HG03025 (cell line): ENCODE data around the gene RNMT.
A peak's percentile ranks its signal among the peaks of the same experiment; 100 is the strongest.

Experiments used
- ATAC-seq: cut with Tn5 transposase; IDR thresholded peaks from one replicate; pipeline ENCODE4 v1.9.1; 2021; ENCODE audit warnings: mild to moderate bottlenecking, moderate library complexity; ENCODE audit not compliant: unreplicated experiment, low FRiP score

The RNMT gene

DNA sequence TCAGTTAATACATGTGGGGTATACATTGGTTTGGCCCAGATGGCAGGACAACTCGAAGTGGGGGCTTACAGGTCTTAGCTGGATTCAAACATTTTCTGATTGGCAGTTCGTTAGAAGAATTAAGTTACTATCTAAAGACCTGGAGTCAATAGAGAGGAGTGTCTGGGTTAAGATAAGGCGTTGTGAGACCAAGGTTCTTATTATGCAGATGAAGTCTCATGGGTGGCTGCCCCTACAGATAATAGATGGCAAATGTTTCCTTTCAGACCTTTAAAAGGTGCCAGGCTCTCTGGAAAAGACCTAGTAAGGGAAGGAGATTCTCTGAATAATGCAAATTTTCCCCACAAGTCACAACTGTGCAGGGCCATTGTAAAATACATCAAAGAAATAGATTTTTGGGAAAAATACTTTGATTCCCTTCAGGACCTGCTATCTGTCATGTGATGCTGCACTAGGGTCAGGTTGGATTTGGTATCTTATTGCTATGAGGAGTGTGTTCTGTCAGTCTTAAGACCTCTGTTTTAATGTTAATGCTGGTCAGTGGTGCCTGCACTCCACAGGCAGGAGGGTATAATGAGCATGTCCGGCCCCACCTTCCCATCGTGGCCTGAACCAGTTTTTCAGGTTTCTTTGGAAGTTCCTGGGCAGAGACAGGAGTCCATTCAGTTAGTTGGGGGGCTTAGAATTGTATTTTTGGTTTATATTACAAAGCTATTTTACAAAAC lies 83.2 kb downstream of the RNMT start:
- no peak for ATAC-seq

DNA sequence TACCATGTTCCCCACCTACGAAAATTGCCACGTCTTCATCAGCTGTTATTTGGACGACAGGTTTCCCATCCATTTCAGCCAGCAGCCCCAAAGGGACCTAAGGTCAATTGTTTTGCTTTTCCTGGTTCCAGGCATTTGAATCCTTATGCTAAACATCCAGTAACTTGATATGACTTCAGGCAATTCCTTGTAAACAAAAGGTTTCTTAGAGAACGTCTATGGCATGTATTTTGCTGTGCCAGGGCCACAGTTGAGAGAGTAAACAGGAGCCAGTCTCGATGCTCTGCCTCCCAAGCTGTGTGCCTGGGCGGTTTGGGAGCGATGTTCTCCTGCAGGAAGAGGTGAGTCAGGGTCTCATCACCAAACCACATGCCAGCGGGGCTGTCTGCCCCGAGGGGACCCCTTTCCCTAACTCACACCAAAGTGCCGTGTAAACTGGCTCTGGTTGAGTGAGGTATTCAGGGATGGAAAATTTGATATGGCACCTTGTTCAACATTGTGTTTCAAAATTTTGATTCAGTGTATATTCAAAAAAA lies 84.5 kb downstream of the RNMT start:
- ATAC-seq, result no peak

DNA sequence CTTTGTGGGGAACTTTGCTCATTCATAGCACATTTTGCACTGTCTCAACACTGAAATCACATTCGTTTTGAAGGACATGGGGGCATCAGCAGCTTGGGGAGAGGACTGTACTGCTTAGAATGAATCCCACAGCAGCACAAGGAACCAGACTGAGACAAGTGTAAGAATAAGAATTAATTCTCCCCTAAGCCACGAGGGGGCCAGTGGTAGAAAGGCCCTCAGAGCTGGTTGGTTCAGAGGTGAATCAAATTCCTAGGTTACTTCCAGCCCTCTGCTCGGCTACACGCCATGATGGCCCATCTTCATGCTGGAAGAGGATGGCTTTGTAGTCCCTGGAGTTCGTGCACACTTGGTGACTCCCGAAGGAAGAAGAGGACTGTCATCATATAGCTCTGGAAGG lies 85.5 kb downstream of the RNMT start:
- no peak for ATAC-seq

DNA sequence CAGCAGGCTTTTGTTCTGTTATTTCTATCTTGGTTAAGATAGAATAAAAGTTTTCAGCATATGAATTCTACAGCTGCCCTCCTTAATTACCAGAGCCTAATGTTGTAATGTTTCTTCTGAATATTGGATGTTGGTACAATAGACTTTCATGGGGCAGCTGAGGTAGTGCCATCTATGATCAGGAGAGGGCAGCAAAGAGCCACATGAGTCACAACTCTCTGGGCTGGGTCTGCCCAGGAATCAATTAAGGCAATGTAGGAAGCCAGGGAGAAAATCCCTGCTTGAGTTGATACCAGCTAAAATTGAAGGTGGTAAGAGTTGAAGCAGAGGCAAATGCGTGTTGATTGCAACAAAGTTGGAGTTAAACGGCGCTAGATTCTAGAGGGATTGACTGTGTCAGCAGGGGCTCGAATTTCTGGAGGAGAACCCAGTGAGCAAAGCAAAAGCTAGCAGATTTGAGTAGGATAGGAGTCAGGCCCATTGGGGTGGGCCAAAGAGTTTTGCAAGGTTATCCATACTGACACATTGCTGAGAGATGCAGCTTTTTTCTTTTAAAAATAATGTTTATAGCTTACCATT lies 86.9 kb downstream of the RNMT start:
- ATAC-seq, result peak; percentile 85
